Upper lobe of left lung (tissue), 6 donors: ENCODE results near the gene FILIP1L. TPM values are rescaled to one million over a fixed set of nuclear protein-coding genes. Genes with fewer than 3 reads are reported as not detected.

Source experiments
- ATAC-seq, 2 donors: fragments of 200-7000 bp; cut with Tn5 transposase; one replicate each; pipeline ENCODE4 v1.9.1; 2022; ENCODE audit warnings: mild to moderate bottlenecking in 2 of 2, moderate library complexity in 2 of 2; ENCODE audit not compliant: low FRiP score in 2 of 2
- DNase-seq, 2 donors: peaks; one replicate each; pipeline ENCODE4 v3.0.0-alpha.2; 2019 to 2020
- H3K27ac ChIP-seq, 4 donors: fragments of 200-600 bp; sonication (generic); one replicate each; pipeline ENCODE4 v1.5.1; 2016 to 2019
- H3K27me3 ChIP-seq, 4 donors: fragments of 200-600 bp; sonication (generic); one replicate each; pipeline ENCODE4 v1.5.1; 2017 to 2019
- H3K36me3 ChIP-seq, 4 donors: fragments of 200-600 bp; sonication (generic); one replicate each; pipeline ENCODE4 v1.5.1; 2016 to 2019
- H3K4me1 ChIP-seq, 4 donors: fragments of 200-600 bp; sonication (generic); one replicate each; pipeline ENCODE4 v1.5.1; 2018 to 2019
- H3K4me3 ChIP-seq, 4 donors: fragments of 200-600 bp; sonication (generic); one replicate each; pipeline ENCODE4 v1.5.1; 2017 to 2019; ENCODE audit warnings: mild to moderate bottlenecking in 2 of 4, moderate library complexity in 1 of 4
- H3K9me3 ChIP-seq, 4 donors: fragments of 200-600 bp; sonication (generic); one replicate each; pipeline ENCODE4 v1.5.1; 2018 to 2019
- EP300 ChIP-seq, 4 donors: sonication (generic); formaldehyde crosslinking; IDR thresholded peaks; one replicate each; pipeline ENCODE4 v1.5.1; 2017; ENCODE audit warnings: antibody characterized with exemption in 4 of 4, control low read depth in 2 of 4
- POLR2A ChIP-seq, 4 donors: fragments of 450-650 bp; IDR thresholded peaks; one replicate each; pipeline ENCODE4 v1.5.1; 2016 to 2017; ENCODE audit warnings: antibody characterized with exemption in 4 of 4, mild to moderate bottlenecking in 2 of 4
- POLR2AphosphoS5 ChIP-seq, 2 donors: sonication (generic); formaldehyde crosslinking; IDR thresholded peaks; one replicate each; pipeline ENCODE4 v1.5.1; 2017; ENCODE audit warnings: antibody characterized with exemption in 2 of 2
- WGBS, 2 donors: methylation state at CpG; one replicate each; pipeline ENCODE4 v1.1.5; 2017 to 2018; 5-methylcytosine and 5-hydroxymethylcytosine counted together
- total RNA-seq, 6 donors: library from RNA; depleted of rRNA in 4 of 6; stranded (reverse); fragments of >200 nt in 4 of 6; gene quantifications; one replicate each; pipeline versions ENCODE4 v1.1.0 to v1.2.1, GENCODE V29; 2016 to 2021
- TF ChIP-seq, protein P1 (sequence below), 6 experiments: fragments of 450-650 bp in 4 of 6; fragments of 200-600 bp in 2 of 6; sonication (generic) in 2 of 6; IDR thresholded peaks; one replicate each; pipeline ENCODE4 v1.5.1; 2016 to 2019; ENCODE audit warnings: antibody characterized with exemption in 6 of 6
- donor health status: DM: no; HTN: no; CAD: no; lungs with moderate emphysema.
- donor health status: DM: no; HTN: yes; CAD: no; lungs with severe emphysema.

Gene FILIP1L
- total RNA-seq, 6 donors from 2014 or later, result 19.4 to 38.2 (median 25.9) TPM

DNA sequence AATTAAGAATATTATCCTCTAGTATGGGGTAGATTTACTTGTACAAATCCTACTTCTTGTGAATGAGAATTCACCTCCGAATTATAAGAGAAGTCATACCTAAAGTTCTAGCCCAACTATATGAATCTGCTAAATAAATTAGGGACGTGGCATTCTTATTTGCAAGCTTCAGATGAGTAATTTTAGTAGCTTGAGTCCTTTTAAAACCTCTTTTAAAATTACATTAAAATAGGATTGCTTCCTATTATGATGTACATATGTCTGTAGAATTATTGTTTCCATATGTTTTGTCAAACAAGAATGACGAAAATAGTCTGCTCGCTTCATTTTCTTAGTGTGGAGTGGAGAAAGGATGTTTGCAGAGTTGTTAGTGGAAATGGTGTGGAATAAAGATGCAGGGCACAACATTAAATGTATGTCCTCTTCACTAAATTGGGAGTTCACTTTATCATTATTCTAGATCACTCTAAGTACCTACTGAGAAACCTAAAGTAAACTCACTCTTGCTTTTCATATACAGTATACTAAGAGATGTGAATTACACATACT lies 237.2 kb downstream of the FILIP1L start:
- H3K4me3 ChIP-seq, result peak overlapping the region in 1 of 4 donors; percentile 63
- TF ChIP-seq EP300 (IDR thresholded peaks at IDR 0.05) (no peak), POLR2A (IDR thresholded peaks at IDR 0.05) (no peak), POLR2AphosphoS5 (IDR thresholded peaks at IDR 0.05) (no peak)
- TF ChIP-seq, protein P1, sequence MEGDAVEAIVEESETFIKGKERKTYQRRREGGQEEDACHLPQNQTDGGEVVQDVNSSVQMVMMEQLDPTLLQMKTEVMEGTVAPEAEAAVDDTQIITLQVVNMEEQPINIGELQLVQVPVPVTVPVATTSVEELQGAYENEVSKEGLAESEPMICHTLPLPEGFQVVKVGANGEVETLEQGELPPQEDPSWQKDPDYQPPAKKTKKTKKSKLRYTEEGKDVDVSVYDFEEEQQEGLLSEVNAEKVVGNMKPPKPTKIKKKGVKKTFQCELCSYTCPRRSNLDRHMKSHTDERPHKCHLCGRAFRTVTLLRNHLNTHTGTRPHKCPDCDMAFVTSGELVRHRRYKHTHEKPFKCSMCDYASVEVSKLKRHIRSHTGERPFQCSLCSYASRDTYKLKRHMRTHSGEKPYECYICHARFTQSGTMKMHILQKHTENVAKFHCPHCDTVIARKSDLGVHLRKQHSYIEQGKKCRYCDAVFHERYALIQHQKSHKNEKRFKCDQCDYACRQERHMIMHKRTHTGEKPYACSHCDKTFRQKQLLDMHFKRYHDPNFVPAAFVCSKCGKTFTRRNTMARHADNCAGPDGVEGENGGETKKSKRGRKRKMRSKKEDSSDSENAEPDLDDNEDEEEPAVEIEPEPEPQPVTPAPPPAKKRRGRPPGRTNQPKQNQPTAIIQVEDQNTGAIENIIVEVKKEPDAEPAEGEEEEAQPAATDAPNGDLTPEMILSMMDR (IDR thresholded peaks at IDR 0.05), result no peak
- H3K4me1 ChIP-seq, result peaks cover 8 to 45% (median 17%) of the 10 kb centered on the region in 4 donors
- no peak for ATAC-seq
- WGBS, 2 donors, result 88 to 90% methylated on average over 4 of the region's 4 CpGs
- H3K27me3 ChIP-seq, result no peaks in the 10 kb centered on the region
- no peaks in the 10 kb centered on the region for H3K9me3 ChIP-seq
- no peaks in the 10 kb centered on the region for H3K36me3 ChIP-seq
- peak overlapping the region in 3 of 4 donors; percentile 81 to 89 (median 88) for H3K27ac ChIP-seq
- DNase-seq, result no peak

DNA sequence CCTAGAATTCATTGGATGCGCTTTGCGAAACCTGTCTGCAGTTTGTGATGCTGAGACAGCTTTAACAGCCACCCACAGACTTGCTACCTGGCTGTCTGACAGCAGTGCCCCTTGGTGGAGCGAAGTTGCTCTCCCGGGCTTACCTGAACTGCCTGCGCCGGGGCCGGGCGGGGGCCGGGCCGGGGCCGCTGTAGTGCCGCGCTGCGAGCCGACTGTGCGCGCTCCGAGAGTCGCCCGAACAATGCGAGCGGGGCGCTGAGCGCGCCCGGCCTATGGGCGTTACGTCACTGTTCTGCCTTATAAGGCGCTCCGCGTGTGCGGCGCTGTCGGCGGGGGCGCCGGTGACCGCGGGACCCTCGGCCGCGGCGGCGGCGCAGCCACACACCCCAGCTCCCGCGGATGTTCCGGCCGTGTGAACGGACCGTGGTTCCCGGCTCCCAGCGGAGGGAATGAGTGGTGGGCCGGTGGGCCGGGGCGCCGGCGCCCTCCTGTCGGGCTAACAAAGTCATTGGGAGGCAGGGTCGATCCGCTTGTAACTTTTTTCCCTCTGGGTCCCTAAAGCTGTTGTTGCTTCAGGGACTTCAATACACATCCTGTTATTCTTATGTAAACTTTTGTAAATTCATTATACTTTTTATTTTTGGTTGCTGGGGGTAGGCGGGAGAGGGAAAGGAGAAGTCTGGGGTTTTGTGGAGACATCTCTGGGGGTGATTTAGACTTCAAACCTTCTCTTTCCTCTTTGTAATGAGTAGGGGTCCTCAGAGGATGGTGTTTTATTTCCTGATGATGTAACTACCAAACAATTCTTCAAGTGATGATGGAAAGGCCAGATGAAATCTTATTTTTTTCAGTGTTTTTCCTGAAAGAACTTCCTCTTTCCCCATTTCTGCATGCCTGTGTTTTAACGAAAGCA lies 238.1 kb downstream of the FILIP1L start:
- Histone ChIP-seq H3K4me1 (peaks cover 5 to 37% (median 20%) of the 10 kb centered on the region in 4 donors), H3K27ac (peak overlapping the region; percentile 81 to 90 (median 88)), H3K27me3 (no peaks in the 10 kb centered on the region), H3K36me3 (no peaks in the 10 kb centered on the region), H3K4me3 (peak overlapping the region; percentile 53 to 71 (median 65)), H3K9me3 (no peaks in the 10 kb centered on the region)
- TF ChIP-seq EP300 (IDR thresholded peaks at IDR 0.05) (no peak), POLR2A (IDR thresholded peaks at IDR 0.05) (peak; percentile 43 to 94 (median 88)), POLR2AphosphoS5 (IDR thresholded peaks at IDR 0.05) (peak; percentile 76 to 94)
- TF ChIP-seq, protein P1 (IDR thresholded peaks at IDR 0.05), result peak in 1 of 6 experiments; percentile 35
- DNase-seq (peak; percentile 83 to 97), ATAC-seq (peak; percentile 94 to 95)
- WGBS, 2 donors, result 4% methylated on average over 29 to 55 of the region's 63 CpGs

DNA sequence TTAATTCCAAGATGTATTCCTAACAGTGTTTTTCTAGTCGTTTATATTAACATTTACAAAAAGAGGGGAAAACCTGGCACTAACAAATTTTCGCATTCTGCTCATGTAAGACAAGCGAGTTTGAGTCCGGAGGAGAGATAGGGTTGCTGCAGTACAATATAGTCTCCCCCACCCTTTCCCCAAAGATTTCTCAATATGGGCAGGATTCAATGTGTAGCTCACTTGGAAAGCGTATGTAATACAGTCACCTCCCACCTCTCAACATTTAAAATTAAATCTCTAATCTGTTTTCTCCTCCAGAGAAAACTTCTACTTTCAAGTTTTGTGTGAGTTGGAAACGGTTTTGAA lies 238.7 kb downstream of the FILIP1L start:
- no peak for DNase-seq
- H3K36me3 ChIP-seq, result no peaks in the 10 kb centered on the region
- peak overlapping the region; percentile 81 to 90 (median 88) for H3K27ac ChIP-seq
- ATAC-seq, result peak in 1 of 2 donors; percentile 80
- H3K9me3 ChIP-seq, result no peaks in the 10 kb centered on the region
- peaks cover 5 to 32% (median 17%) of the 10 kb centered on the region in 4 donors for H3K4me1 ChIP-seq
- TF ChIP-seq POLR2AphosphoS5 (IDR thresholded peaks at IDR 0.05) (no peak), EP300 (IDR thresholded peaks at IDR 0.05) (no peak), POLR2A (IDR thresholded peaks at IDR 0.05) (no peak)
- TF ChIP-seq, protein P1 (IDR thresholded peaks at IDR 0.05), result no peak
- peak overlapping the region; percentile 53 to 71 (median 65) for H3K4me3 ChIP-seq
- H3K27me3 ChIP-seq, result no peaks in the 10 kb centered on the region
- 0 to 5% methylated on average over 6 of the region's 6 CpGs for WGBS, 2 donors

DNA sequence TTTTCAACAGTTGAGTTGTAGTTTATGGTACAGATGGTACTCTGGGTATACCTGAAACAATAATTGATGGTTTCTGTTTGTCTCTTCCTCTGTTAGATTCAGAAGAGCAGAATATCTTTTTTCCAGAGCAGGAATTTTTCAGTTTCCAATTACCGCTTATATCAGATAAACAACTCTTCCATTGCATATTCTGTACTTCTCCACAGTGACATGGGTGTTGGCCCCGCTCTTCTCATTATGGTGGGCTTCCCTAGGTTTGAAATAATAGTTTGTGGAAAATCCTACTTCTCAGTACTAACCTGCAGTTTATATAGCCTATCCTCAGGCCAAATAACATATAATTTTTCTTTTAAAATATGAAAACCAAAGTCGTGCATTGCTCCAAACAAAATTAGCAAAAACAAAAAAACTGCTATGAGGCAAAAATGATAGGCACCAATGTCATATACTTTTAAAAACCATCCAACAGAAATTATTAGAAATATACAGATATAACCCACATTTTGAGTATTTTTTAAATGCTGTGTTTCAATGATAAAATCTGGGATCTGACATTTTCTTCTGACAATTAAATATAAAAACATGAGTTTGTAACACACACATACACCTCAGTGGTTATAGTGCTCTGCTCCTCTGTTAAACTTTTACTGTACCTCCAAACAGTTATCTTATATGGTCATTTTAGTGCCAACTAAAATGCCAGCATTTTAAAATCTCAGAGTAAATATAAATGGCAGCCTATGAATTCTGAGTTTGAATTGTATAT lies 239.9 kb downstream of the FILIP1L start:
- TF ChIP-seq, protein P1 (IDR thresholded peaks at IDR 0.05), result no peak
- no peak for TF ChIP-seq POLR2A (IDR thresholded peaks at IDR 0.05)
- no peak for TF ChIP-seq POLR2AphosphoS5 (IDR thresholded peaks at IDR 0.05)
- no peak for TF ChIP-seq EP300 (IDR thresholded peaks at IDR 0.05)
- Histone ChIP-seq H3K27me3 (no peaks in the 10 kb centered on the region), H3K4me3 (peak overlapping the region in 3 of 4 donors; percentile 53 to 71 (median 63)), H3K9me3 (no peaks in the 10 kb centered on the region), H3K4me1 (peaks cover 6 to 32% (median 20%) of the 10 kb centered on the region in 4 donors), H3K36me3 (no peaks in the 10 kb centered on the region), H3K27ac (peak overlapping the region; percentile 31 to 88 (median 56))
- ATAC-seq (no peak), DNase-seq (no peak)
- WGBS, 2 donors, result 81 to 97% methylated on average over 3 of the region's 3 CpGs
